Measurements from ENCODE around the gene HARS1.

GRCh38 chr5:140632366-140633020 lies 58.7 kb downstream of the HARS1 start:
- TF ChIP-seq CTCF (IDR thresholded peaks at IDR 0.05) = no peak
- TF ChIP-seq POLR2A (IDR thresholded peaks at IDR 0.05) = no peak
- no peak for TF ChIP-seq POLR2AphosphoS5 (IDR thresholded peaks at IDR 0.05)
